ENCODE results near the gene GTF3C1.

DNA sequence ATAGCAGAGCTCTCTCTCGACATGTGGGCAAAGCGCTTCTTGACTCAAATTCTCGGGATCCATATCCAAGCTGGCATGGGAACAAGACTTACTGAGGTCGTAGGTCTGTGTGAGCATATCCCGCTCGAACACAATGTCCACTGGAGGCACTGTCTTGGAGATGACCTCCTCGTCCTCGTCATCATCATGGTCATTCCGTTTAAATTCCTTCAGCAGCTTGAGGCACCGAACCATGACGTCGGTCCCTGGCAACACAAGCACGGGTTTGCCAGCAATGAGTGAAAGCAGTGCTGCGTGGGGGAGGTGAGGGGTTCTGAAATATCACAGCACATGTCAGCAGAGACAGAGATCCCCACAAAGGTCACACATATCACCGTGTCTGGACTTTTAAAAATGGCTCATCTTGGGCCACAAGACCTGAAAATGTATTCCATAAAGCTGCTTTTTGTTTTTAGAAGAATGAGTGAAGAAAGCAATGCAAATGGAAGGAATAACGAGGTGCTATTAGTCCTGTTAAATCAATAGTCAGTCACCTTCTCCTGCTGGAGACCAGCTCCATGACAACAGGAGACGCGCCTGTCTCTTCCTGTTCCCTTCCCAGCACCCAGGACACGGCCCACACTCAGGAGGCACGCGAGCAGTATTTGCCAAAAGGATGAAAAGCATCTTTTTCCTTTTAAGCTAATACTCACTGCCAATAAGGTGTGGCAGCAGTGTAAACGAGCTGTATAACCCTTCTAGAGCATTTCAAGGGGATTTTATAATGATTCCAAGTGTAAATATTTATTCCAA lies 37.9 kb downstream of the GTF3C1 start:
- TF ChIP-seq, protein P1, sequence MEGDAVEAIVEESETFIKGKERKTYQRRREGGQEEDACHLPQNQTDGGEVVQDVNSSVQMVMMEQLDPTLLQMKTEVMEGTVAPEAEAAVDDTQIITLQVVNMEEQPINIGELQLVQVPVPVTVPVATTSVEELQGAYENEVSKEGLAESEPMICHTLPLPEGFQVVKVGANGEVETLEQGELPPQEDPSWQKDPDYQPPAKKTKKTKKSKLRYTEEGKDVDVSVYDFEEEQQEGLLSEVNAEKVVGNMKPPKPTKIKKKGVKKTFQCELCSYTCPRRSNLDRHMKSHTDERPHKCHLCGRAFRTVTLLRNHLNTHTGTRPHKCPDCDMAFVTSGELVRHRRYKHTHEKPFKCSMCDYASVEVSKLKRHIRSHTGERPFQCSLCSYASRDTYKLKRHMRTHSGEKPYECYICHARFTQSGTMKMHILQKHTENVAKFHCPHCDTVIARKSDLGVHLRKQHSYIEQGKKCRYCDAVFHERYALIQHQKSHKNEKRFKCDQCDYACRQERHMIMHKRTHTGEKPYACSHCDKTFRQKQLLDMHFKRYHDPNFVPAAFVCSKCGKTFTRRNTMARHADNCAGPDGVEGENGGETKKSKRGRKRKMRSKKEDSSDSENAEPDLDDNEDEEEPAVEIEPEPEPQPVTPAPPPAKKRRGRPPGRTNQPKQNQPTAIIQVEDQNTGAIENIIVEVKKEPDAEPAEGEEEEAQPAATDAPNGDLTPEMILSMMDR (IDR thresholded peaks at IDR 0.05 in 8 of 11, conservative IDR thresholded peaks at IDR 0.05 in 3 of 11): no peak
- no peak for TF ChIP-seq POLR2A (IDR thresholded peaks at IDR 0.05)
